NCI-H748 treated with DMSO at 0.1 percent for 48 hours (cell line): ENCODE measurements around the gene GOLGA8J.
"Not testable (repeated sequence)": the region's sequence is repeated elsewhere in the genome, so short reads cannot be mapped to it uniquely, and the experiment has no call there.

ENCODE experiments used
- DNase-seq: peaks from one replicate; lab custom pipeline; 2025; lab: John Stamatoyannopoulos, UW

GOLGA8J gene, protein sequence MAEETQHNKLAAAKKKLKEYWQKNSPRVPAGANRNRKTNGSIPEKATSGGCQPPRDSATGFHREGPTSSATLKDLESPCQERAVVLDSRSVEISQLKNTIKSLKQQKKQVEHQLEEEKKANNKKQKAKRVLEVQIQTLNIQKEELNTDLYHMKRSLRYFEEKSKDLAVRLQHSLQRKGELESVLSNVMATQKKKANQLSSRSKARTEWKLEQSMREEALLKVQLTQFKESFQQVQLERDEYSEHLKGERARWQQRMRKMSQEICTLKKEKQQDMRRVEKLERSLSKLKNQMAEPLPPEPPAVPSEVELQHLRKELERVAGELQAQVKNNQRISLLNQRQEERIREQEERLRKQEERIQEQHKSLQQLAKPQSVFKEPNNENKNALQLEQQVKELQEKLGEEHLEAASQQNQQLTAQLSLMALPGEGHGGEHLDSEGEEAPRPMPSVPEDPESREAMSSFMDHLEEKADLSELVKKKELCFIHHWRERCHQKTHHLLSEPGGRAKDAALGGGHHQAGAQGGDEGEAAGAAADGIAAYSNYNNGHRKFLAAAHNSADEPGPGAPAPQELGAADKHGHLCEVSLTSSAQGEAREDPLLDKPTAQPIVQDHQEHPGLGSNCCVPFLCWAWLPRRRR

DNA sequence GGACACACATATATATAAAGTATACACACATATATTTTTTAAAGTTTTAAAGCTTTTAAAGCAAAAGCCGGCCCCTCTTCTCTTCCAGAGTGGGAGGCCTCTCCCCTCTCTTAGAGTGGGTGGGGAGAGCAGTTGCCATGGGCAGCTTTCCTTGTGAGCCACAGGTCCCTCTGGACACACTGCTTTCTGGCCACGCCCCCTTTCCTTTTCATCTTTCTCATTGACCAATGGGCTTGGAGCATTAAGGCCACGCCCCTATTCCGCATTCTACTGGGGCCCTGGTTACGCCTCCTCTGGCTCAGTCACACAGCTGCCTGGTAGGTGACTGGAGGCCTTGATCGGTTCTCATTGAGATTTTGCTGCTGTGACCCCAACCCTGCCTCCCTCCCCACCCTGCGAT, at the start of gene GOLGA8J:
GOLGA8J (plus strand) TSS at position 301 of the 400 bp plus-strand sequence; CDS start at position 399, 98 bp downstream.
- DNase-seq, result not testable (repeated sequence)

DNA sequence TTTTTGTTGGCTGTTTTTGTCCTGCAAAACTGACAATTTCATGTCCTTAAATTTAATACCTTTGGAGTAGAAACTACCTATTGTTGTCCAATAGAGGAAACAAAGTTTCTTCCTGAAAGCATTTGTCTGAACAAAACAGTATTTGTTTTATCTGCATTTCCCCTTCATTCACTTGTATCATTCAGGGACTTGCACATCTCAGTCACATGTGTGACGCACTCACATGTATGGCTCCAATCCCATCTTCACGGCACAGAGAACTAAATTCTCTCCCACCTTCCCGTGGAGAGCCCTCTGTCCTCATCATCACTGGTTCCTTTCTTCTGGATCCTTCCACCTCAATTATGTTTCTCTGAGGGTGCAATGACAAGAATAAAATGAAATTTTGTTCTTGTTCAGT, 49.5 kb upstream of the GOLGA8J start:
- DNase-seq, result no peak

DNA sequence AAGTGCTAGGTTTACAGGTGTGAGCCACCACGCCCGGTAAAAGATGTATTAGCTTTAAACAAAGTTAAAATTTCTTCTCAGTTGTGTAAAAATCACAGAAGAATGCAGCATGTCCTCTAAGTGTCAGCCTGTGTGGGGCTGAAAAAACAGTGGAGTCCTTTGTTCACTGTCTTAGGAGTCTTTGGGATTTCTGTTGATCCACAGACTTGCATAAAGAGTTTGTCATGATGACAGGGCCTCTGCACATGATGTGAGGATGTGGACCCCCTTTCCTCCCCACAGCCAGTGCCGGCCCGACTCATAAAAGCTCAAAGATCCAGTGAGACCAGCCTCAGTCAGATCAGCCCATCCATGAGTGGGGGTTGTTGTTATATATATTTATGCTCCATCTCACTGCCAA, 49.0 kb upstream of the GOLGA8J start:
- DNase-seq, result no peak

DNA sequence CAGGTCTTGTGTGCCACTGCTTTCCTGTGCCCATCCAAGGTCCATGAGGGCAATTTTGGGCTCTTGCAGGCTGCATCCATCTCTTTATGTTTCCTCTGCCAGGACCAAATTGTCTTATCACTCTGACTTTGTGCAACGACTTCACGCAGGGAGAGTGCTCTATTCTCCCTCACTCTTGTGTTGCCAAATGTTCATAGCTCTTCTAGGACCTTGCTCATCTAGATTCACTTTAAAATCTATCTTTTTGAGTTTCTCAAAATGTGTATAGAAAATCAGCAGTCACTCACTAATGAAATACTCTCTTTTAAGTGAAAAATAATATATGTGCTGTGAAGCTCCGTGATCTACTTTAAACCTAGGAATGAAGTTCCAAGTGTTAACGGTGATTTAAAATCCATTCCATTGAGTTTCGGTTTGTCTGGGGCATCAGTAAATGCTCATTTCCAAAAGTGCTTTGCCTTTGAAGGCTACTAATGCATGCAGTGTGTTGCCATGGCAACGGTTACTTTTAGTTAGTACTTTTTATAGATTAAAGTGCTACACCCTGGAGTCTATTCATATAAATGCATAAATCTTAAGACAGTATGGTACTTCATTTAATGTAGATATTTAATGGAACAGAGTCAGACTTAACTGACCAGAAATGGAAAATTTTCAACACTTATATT, 46.6 kb upstream of the GOLGA8J start:
- DNase-seq, result no peak

DNA sequence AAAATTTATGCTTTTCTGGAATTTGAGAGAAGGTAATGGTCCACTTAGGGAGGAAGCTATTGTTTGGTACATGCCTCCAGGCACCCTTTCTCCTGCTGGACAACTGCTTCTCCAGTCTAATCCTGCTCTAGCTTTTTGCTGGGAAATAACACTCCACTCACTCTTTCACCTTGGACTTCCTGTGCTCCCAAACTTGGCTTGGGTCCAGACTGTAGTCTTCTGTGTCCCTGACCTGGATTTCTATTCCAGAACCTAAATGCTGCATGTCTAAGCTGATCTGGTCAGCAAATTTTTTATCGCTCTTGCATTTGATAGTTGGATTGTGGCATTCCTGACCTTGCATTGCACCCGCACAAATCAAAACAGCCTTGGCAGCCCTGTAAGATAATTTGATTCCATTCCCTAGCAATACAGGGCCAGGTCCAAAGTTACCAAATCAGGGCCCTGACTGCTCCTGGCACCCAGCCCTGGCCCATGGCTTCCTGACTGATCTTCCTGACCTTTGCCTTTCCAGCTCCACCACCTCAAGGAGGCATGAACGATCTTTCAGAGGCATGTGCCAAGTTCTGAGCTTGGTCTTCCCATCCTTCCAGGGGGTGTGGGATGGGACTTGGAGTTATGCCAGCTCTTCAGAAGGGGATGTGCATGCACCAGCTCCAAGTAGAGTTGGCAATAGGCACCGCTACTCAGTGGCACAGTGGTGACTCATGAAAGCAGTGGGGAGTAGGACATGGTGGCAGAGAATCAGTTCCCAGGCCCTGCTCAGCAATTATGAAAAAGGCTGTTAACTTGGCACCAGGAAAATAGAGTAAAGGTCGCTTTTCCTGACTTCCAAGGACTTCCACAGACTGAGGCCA, 43.9 kb upstream of the GOLGA8J start:
- no peak for DNase-seq

DNA sequence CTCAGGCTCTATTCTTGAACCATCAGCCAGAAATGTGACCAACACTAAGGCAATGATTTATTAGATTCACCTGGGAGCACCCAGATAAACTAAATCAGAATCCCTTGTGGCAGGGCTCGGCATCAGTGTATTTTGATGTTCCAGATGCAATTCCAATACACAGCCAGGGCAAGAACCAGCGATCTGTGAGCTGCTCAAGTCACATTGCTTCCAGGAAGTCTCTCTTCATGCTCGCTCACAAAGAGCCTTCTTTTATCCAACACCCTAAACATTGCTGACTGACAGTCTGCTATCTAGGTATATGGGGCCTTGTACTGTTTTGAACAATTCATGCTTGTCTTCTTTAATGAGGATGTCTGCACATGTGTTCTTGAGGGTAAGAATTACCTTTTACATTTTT, 40.9 kb upstream of the GOLGA8J start:
- no peak for DNase-seq

DNA sequence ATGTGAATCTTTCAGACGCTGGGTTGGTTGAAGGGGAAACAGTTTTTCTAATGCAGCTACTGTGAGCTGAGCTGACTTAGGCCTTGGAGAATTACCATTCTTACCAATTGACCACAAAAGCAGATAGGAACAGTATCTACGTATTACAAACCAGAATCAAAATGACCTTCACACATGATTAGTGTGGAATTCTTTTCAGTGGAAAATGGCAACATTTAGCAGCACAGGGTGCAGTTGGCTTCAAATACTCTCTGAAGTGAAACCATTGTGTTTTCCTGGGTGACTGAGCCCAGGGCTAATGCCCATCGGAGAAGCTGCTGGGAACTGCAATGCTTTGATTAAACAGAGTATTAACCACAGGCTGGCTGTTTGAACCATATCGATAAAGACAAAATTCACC, 40.2 kb upstream of the GOLGA8J start:
- DNase-seq, result no peak

DNA sequence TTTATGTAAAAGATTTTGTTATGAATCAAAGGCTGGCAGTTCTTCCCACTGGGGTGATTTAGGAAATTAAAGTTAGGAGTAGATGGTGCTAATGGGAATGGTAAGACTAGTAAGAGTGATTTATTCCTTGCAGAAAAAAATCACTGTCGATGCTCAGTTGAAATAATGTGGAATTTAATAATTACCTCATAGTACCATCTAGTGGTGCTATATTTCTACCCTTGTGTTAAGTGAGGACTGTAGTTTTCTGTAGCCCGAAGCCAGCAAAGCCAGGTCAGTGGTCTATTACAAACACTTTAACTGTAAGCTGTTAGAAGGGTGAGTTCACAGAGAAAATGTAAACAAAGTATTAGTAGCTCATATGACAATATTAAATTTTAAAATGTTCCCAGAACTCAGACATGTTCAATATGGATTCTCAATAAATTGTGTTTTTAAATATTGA, 39.5 kb upstream of the GOLGA8J start:
- DNase-seq, result no peak

DNA sequence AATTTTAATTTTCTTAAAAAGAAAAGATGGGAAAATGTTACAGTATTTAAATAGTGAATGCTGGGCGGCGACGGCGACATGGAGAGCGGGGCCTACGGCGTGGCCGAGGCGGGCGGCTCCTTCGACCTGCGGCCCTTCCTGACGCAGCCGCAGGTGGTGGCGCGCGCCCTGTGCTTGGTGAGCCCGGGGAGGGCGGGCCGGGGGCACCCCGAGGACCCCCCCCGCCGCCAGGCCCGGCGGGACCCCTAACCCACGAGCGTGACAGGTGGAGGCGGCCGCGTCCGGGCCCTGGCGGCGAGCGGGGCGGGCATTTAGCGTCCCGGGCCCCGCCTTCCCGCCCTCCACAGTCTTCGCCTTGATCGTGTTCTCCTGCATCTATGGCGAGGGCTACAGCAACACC, 38.4 kb upstream of the GOLGA8J start:
- no peak for DNase-seq

DNA sequence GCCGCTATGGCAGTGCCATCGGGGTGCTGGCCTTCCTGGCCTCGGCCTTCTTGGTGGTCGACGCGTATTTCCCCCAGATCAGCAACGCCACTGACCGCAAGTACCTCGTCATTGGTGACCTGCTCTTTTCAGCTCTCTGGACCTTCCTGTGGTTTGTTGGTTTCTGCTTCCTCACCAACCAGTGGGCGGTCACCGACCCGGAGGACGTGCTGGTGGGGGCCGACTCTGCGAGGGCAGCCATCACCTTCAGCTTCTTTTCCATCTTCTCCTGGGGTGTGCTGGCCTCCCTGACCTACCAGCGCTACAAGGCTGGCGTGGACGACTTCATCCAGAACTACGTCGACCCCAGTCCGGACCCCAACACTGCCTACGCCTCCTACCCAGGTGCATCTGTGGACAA, 37.9 kb upstream of the GOLGA8J start:
- not testable (repeated sequence) for DNase-seq

DNA sequence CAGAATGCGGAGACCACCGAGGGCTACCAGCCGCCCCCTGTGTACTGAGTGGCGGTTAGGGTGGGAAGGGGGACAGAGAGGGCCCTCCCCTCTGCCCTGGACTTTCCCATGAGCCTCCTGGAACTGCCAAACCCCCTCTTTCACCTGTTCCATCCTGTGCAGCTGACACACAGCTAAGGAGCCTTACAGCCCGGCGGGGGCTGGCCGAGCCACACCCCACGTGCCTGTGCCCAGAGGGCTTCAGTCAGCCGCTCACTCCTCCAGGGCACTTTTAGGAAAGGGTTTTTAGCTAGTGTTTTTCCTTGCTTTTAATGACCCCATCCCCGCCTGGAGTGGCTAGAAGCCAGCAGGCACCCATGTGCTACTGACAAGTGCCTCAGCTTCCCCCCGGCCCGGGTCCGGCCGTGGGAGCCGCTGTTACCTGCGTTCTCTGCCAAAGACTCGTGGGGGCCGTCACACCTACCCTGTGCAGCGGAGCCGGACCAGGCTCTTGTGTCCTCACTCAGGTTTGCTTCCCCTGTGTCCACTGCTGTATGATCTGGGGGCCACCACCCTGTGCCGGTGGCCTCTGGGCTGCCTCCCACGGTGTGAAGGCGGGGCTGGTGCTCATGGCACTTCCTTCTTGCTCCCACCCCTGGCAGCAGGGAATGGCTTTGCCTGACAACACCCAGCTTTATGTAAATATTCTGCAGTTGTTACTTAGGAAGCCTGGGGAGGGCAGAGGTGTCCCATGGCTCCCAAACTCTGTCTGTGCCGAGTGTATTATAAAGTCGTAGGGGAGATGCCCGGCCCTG, 37.3 kb upstream of the GOLGA8J start:
- not testable (repeated sequence) for DNase-seq

DNA sequence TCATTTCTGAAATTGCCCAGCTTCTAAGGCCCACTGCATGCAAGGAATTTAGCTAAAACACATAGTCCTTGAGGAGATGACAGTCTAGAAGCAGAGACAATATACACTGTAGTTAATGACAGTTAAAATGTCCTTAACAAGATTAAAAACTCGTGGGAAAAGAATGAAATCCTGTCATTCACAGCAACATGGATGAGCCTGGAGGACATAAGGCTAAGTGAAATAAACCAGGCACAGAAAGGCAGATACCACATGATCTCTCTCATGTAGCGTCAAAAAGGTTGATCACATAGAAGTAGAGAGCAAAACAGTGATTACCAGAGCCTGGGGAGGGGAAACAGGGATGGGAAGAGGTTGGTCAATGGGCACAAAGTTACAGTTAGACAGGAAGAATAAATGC, 36.3 kb upstream of the GOLGA8J start:
- DNase-seq, result no peak

DNA sequence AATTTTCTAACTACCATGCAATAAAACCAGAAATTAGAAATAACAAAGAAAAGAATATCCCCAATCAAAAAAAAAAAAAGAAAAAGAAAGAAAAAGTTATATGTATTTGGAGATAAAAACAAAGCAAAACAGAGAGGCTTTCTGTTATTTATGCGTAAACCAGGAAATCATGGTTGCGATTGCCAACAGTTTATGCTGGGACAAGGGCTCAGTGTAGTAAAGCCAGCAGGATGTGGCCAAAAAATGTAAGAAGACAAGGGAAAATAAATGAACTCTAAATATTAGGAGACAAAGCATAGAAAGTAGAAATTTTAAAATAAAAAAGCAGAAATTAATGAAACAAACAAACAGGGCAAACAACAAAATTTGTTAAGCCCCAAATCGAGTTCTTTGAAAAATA, 27.2 kb upstream of the GOLGA8J start:
- DNase-seq, result no peak

DNA sequence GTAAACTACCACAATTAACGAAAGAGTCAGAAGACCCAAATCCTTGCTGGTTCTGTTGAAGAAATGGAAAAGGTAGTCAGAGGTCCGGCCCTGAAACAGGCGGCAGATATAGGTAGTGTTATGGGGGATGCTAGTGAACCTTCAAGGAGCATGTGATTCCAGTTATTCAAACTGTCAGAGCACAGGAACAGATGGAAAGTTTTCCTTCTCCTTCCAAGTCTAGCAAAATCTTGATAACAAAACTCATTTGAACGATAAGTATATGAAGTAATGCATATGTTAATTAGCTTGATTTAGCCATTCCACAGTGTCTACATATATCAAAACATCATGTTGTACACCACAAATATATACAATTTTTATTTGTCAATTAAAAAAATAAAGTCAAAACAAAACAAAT, 26.6 kb upstream of the GOLGA8J start:
- DNase-seq, result no peak

DNA sequence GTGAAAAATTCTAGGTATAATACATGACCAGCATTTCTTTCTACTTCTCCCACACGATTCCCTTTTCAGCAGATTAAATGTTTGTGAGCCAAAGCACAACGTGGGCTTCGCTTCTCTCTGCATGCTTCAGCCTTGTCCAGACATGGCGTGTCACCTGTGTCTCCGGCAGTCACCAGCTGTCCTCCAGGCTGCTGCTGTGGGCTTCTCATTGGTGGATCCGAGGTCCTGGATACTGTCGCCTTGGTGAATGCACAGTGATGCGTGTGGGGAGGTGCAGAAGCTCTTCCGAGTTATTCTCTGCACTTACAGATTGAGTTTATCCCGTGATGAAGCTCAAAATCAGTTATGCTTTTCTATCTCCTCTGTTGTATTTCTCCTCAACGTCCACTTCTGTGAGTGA, 23.0 kb upstream of the GOLGA8J start:
- no peak for DNase-seq

DNA sequence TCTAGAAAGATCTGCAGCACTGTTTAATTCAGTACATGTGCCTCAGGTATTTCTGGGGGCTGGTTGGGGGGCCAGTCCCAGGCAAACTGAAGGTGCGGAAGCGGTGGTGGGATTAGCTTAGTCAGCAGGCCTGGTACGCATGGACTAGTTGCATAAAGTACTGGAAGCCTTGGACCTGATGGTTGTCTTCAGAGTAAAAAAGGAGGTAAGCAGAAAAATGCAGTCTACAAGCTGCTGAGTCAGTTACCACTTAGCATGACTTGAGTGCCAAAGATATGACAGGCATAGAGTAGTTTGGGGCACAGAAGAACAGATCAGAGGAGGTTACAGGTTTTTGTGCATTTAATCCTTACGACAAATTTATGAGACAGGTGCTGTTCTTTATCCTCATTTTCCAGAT, 19.9 kb upstream of the GOLGA8J start:
- no peak for DNase-seq

DNA sequence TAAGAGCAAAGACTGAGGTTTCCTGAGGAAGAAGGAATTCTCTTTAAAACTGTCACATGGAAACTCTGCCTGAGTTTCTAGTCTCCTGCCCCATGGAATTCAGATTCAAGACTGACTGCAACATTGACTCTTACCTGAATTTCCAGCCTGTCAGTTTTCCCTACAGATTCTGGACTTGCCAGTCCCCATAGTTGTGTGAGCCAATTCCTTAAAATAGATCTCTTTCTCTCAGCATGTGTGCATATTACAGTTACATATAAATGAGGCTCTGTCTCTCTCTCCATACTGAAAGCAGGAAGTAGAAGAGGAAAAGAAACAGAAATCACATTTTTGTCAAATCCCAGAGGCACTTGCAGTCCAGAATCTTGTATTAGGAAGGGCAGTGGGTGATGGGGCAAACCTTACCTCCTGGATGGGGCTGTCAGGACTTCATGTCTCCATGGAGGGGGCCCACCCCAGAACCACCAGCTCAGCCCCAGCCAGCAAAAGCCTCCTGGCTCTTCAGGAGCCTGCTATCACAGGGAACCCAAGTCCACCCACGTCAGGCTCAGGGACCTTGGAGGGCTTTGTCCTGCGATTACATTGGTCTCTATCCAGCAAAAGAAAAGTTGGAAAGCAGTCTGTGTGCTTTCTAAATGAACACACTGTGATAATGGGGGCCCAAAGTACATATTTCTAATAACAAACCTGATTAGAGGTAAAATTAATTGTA, 18.8 kb upstream of the GOLGA8J start:
- DNase-seq, result no peak

DNA sequence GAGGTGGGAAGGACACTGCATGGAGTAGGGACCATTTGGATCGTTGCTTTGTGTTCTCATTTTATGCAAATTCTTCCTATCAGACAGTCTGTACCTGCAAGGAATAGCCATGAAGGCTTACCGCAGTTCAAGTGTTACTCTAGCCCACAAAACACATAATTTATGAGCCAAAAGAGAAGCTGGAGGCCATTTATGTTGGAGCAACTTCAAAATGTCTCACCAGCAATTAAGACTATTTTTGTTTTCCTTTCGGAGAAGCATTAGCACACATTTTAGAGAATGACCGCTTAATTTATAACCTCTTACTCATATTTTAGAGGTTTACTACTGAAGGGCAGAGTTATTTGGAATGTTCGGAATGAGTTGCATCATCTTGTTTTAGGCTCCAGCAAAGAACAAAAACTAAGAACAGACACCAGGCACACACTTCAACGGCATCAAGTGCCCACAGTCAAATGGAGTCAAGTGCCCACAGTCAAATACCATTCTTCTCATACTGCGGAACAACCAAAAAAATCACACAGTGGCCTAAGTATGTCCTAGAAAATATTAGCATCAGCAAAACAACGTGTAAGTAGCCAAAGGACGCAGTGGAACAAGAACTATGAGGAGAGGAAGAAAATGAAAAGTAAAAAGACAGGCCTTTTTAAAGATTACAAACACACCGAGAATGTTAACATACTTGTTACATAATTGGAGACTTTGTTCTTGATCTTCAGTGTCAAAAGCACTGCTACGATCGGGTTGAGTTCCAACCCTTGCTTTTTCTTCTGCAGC, 17.5 kb upstream of the GOLGA8J start:
- DNase-seq, result no peak

DNA sequence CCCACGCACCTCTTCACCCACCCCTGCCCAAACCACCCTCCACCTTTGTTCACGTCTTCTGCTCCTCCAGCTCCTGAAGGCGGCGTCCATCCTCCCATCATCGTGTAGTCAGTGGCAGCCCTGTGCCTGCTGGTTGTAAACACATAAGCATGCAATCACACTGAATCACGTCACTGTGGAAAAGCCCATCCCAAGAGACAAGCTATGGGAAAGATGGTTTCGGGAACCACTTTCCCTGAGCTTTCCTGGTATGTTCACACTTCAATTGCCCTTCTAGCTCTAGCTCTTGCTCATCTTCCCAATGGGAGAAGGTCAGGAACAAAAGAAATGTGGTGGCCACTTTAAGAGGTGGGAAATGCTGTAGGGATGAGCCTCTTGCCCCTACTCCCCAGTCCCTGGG, 14.4 kb upstream of the GOLGA8J start:
- DNase-seq, result no peak

DNA sequence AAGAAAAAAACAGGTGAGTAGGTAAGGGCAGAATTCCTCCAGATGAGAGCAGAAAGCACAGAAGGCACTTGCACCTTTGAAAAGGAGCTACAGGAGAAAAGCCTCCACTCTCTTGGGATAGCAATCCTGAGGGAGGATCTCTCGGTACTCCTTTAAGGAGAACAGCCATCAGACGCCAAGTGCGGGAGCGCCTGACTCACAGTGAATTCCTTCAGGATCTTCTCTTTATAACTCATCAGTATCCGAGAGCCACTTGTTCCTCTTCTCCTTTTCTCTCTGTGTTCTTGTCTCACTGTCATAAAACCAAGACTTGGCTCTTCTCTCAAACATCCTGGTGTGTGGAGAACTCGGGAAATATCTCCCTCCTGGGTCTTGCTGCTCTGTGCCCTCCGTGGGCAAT, 10.1 kb upstream of the GOLGA8J start:
- no peak for DNase-seq
